HepG2 (cell line): ENCODE results near the gene TMEM176A. TPM values are rescaled to one million over a fixed set of nuclear protein-coding genes. Genes with fewer than 3 reads are reported as not detected.

ENCODE experiments used
- polyA plus RNA-seq, 8 experiments: library from polyadenylated mRNA; depleted of rRNA in 3 of 8; stranded (reverse) in 7 of 8; unstranded in 1 of 8; fragments of >200 nt; fragmentation: Illumina TruSeq in 4 of 8; extraction: Trizol in 4 of 8; gene quantifications; 2 replicates each; pipeline versions ENCODE4 v1.2.1 to v1.2.3, GENCODE V29; 2011 to 2016; ENCODE audit warnings: low read depth in 4 of 8, missing spikeins in 1 of 8, mixed read lengths in 1 of 8; ENCODE audit not compliant: insufficient read depth in 1 of 8
- total RNA-seq, 5 experiments: library from RNA; depleted of rRNA; stranded (reverse); fragments of >200 nt; fragmentation: Illumina TruSeq; extraction: Trizol; gene quantifications; 2 replicates each; pipeline ENCODE4 v1.2.3, GENCODE V29; 2016; ENCODE audit warnings: low read depth in 1 of 5

TMEM176A gene
- total and polyA plus RNA-seq, 2 of the 13 experiments (the other 11 are each of a cell fraction or from before 2014, with no cell fraction given): not detected

Other genes with a start within 250 kb of the TMEM176A start
- gene GIMAP4, start 233.4 kb upstream of the TMEM176A start, total RNA-seq (2016; rRNA removed; fragmentation: Illumina TruSeq; extraction: Trizol): not detected in 2 replicates
- gene GIMAP4, start 233.4 kb upstream of the TMEM176A start, polyA plus RNA-seq (2011; rRNA removed): not detected in 2 replicates
- not detected in 2 replicates for gene GIMAP6, start 168.4 kb upstream of the TMEM176A start, total RNA-seq (2016; rRNA removed; fragmentation: Illumina TruSeq; extraction: Trizol)
- not detected in 2 replicates for gene GIMAP6, start 168.4 kb upstream of the TMEM176A start, polyA plus RNA-seq (2011; rRNA removed)
- gene GIMAP2, start 115.1 kb upstream of the TMEM176A start, total RNA-seq (2016; rRNA removed; fragmentation: Illumina TruSeq; extraction: Trizol): 1.4 and 2.2 TPM in 2 replicates
- gene GIMAP2, start 115.1 kb upstream of the TMEM176A start, polyA plus RNA-seq (2011; rRNA removed): 0.49 and 0.67 TPM in 2 replicates
- gene GIMAP1, start 84.2 kb upstream of the TMEM176A start, total RNA-seq (2016; rRNA removed; fragmentation: Illumina TruSeq; extraction: Trizol): not detected in 2 replicates
- gene GIMAP1, start 84.2 kb upstream of the TMEM176A start, polyA plus RNA-seq (2011; rRNA removed): not detected in 2 replicates
- gene GIMAP5, start 63.4 kb upstream of the TMEM176A start, total RNA-seq (2016; rRNA removed; fragmentation: Illumina TruSeq; extraction: Trizol): not detected in 2 replicates
- gene GIMAP5, start 63.4 kb upstream of the TMEM176A start, polyA plus RNA-seq (2011; rRNA removed): not detected in 2 replicates
- not detected in 2 replicates for gene TMEM176B, start 405 bp upstream of the TMEM176A start, total RNA-seq (2016; rRNA removed; fragmentation: Illumina TruSeq; extraction: Trizol)
- not detected in 2 replicates for gene TMEM176B, start 405 bp upstream of the TMEM176A start, polyA plus RNA-seq (2011; rRNA removed)
- not detected in 2 replicates for gene AOC1, start 51.7 kb downstream of the TMEM176A start, total RNA-seq (2016; rRNA removed; fragmentation: Illumina TruSeq; extraction: Trizol)
- not detected in 2 replicates for gene AOC1, start 51.7 kb downstream of the TMEM176A start, polyA plus RNA-seq (2011; rRNA removed)
- gene KCNH2, start 177.6 kb downstream of the TMEM176A start, total RNA-seq (2016; rRNA removed; fragmentation: Illumina TruSeq; extraction: Trizol): 0.11 TPM in 1 of 2 replicates, not detected in the other
- 0.09 and 0.12 TPM in 2 replicates for gene KCNH2, start 177.6 kb downstream of the TMEM176A start, polyA plus RNA-seq (2011; rRNA removed)
- 3.7 and 4.8 TPM in 2 replicates for gene NOS3, start 190.2 kb downstream of the TMEM176A start, total RNA-seq (2016; rRNA removed; fragmentation: Illumina TruSeq; extraction: Trizol)
- 7.5 and 10.1 TPM in 2 replicates for gene NOS3, start 190.2 kb downstream of the TMEM176A start, polyA plus RNA-seq (2011; rRNA removed)
- gene ATG9B, start 223.7 kb downstream of the TMEM176A start, total RNA-seq (2016; rRNA removed; fragmentation: Illumina TruSeq; extraction: Trizol): not detected in 2 replicates
- 0.24 and 0.39 TPM in 2 replicates for gene ATG9B, start 223.7 kb downstream of the TMEM176A start, polyA plus RNA-seq (2011; rRNA removed)
- gene ABCB8, start 227.7 kb downstream of the TMEM176A start, total RNA-seq (2016; rRNA removed; fragmentation: Illumina TruSeq; extraction: Trizol): 7.2 and 16.7 TPM in 2 replicates
- 6.6 and 6.9 TPM in 2 replicates for gene ABCB8, start 227.7 kb downstream of the TMEM176A start, polyA plus RNA-seq (2011; rRNA removed)
- gene ASIC3, start 247.8 kb downstream of the TMEM176A start, total RNA-seq (2016; rRNA removed; fragmentation: Illumina TruSeq; extraction: Trizol): not detected in 2 replicates
- 0.50 and 0.51 TPM in 2 replicates for gene ASIC3, start 247.8 kb downstream of the TMEM176A start, polyA plus RNA-seq (2011; rRNA removed)